Measurements from ENCODE around the gene MMD2. TPM values are rescaled to one million over a fixed set of nuclear protein-coding genes. Genes with fewer than 3 reads are reported as not detected.
A peak's percentile ranks its signal among the peaks of the same experiment; 100 is the strongest.

MMD2 gene
- total and polyA plus RNA-seq, 2 of the 8 experiments (the other 6 are each of a cell fraction or from before 2014, with no cell fraction given) = 0.14 TPM; not detected in 1

DNA sequence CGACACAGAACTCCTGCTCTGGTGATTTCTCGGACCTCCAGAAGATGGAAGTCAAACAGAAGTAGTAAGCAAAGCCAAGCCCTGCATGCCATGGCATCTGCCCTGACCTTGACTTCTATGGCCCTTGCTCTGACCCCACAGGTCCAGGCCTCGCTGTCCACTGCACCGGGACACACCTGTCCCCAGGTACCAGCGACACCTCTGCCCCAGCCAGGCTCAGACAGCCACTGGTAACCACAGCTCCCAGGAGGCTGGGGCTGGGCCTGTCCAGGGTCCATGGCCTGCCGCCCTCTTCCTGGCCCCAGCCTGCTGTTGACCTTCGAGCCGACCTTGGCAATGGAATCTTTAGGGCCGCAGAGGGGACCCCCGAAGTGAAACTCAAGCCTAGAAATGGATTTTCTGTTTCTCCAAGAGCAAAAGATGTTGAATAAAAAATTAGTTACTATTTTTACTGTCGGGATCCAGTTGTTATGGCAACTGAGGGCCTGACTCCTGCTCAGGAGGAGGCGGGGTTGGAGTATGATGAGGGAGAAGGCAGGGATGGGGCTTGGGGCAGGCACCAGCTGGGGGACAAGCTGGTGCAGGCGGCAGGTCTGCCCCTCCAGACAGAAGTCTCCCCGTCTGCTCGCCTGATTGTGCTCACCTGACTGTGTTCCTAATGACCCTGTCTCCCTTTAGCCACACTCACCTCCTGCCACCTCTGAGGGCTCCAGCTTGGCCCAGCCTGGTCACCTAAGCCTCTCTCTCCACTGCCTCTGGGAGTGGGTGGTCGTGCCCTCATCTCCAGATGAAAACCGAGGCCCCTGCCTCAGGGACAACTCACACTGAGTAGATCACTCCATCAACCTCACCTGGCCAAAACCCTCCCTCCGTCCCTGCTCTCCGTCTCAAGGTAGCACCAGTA is 4.1 kb upstream of the MMD2 start:
- no peak overlapping the region for H2BK15ac ChIP-seq (ENCODE audit: low read length)
- no peak overlapping the region for H3K4me3 ChIP-seq (ENCODE audit: extremely low read depth in 1 of 4, insufficient read depth in 2 of 4, low read depth in 3 of 4, low read length in 4 of 4)
- H4K91ac ChIP-seq (replicated peaks; ENCODE audit: insufficient read length, low read length) = no peak overlapping the region
- no peak overlapping the region for H3K14ac ChIP-seq (ENCODE audit: insufficient read length)
- no peak overlapping the region for H2BK20ac ChIP-seq (ENCODE audit: low read length)
- no peak overlapping the region for H2AK5ac ChIP-seq (ENCODE audit: low read depth, low read length)
- ChIA-PET POLR2A (ENCODE audit: partially characterized antibody) (interaction anchor here (1.9 kb wide), 1 partner anchor 11 kb away, joined by 6 read pairs; no protein-coding TSS in a partner anchor), CTCF (ENCODE audit: partially characterized antibody) (interaction anchor here (1.2 to 1.7 kb wide), 3 partner anchors 10 to 126 kb away, joined by 3 to 4 read pairs (median 3); partner anchors contain the start of gene RADIL)
- peaks cover 8% of the 10 kb centered on the region in 4 experiments for H3K27me3 ChIP-seq (replicated peaks in 1 of 4; ENCODE audit: control insufficient read depth in 3 of 4, extremely low read depth in 1 of 4, insufficient read depth in 3 of 4, low read length in 3 of 4)
- no peak overlapping the region for H3K56ac ChIP-seq (replicated peaks; ENCODE audit: insufficient read length, low read depth, low read length)
- H4K5ac ChIP-seq (ENCODE audit: insufficient read length, low read depth, low read length) = no peak overlapping the region
- no peak overlapping the region for H3K18ac ChIP-seq (ENCODE audit: extremely low read depth, low read length)
- no peak overlapping the region for H2AFZ ChIP-seq (ENCODE audit: low read length)
- H4K8ac ChIP-seq (ENCODE audit: extremely low read depth, insufficient read depth, low read length) = peak overlapping the region; percentile 51; the same call in 1 of the 2 replicates
- DNase-seq (ENCODE audit: low read depth in 1 of 2, low spot score in 2 of 2) (no peak), FAIRE-seq (no peak)
- no peak overlapping the region for H2BK12ac ChIP-seq (ENCODE audit: low read depth, low read length)
- H3K79me2 ChIP-seq (ENCODE audit: control insufficient read depth in 1 of 2, insufficient read depth in 2 of 2, low read length in 2 of 2) = no peaks in the 10 kb centered on the region
- no peak overlapping the region for H3K23ac ChIP-seq (ENCODE audit: insufficient read length)
- H4K20me1 ChIP-seq (replicated peaks in 1 of 2; ENCODE audit: control insufficient read depth in 1 of 2, insufficient read depth in 2 of 2, low read length in 2 of 2) = no peaks in the 10 kb centered on the region
- no peak overlapping the region for H3K9ac ChIP-seq (replicated peaks in 1 of 4; ENCODE audit: extremely low read depth in 1 of 4, low read depth in 3 of 4, low read length in 3 of 4)
- H2BK5ac ChIP-seq (ENCODE audit: low read depth, low read length) = no peak overlapping the region
- peaks cover 0 to 3% (median 1%) of the 10 kb centered on the region in 4 experiments; a peak in 3 of 7 replicates for H3K4me1 ChIP-seq (replicated peaks in 1 of 4; ENCODE audit: control insufficient read depth in 3 of 4, insufficient read depth in 4 of 4, low read length in 3 of 4)
- H3K27ac ChIP-seq (ENCODE audit: low read depth, low read length) = no peak overlapping the region
- no peak overlapping the region for H2BK120ac ChIP-seq (replicated peaks; ENCODE audit: low read depth, low read length)
- no peak overlapping the region for H3K4me2 ChIP-seq (ENCODE audit: insufficient read depth in 1 of 2, low read depth in 2 of 2, low read length in 2 of 2)
- no peaks in the 10 kb centered on the region for H3K79me1 ChIP-seq (ENCODE audit: low read depth, low read length)
- 83% methylated on average over 19 of the region's 19 CpGs; no CpG with 5 or more reads in 1 of the 2 experiments for WGBS, 2 experiments (ENCODE audit: extremely low coverage in 1 of 2, insufficient coverage in 1 of 2, insufficient read length in 1 of 2, insufficient replicate concordance in 2 of 2, low coverage in 1 of 2, low lambda C conversion rate in 2 of 2, missing lambda C conversion rate in 1 of 2)
- H3K9me3 ChIP-seq (ENCODE audit: insufficient read depth in 2 of 2, low read depth in 1 of 2, low read length in 1 of 2) = no peaks in the 10 kb centered on the region
- no peak overlapping the region for H3K4ac ChIP-seq (replicated peaks; ENCODE audit: insufficient read length, low read depth, low read length)
- H3K36me3 ChIP-seq (ENCODE audit: control insufficient read depth in 2 of 4, insufficient read depth in 4 of 4, low read length in 3 of 4) = no peaks in the 10 kb centered on the region
- peaks cover 5% of the 10 kb centered on the region for H3K23me2 ChIP-seq (ENCODE audit: low read depth, low read length)
- TF ChIP-seq BACH1 (IDR thresholded peaks at IDR 0.05; ENCODE audit: low read length) (no peak), RBBP5 (IDR thresholded peaks at IDR 0.05; ENCODE audit: borderline replicate concordance, low read depth, low read length) (no peak), RXRA (IDR thresholded peaks at IDR 0.05; ENCODE audit: insufficient read depth, low read depth, low read length) (no peak), GABPA (IDR thresholded peaks at IDR 0.05; ENCODE audit: borderline replicate concordance, insufficient read depth, low read length) (no peak), RFX5 (IDR thresholded peaks at IDR 0.05; ENCODE audit: borderline replicate concordance, low read depth, low read length) (no peak), TBP (IDR thresholded peaks at IDR 0.05; ENCODE audit: low read depth, low read length) (no peak), JUN (IDR thresholded peaks at IDR 0.05; ENCODE audit: low read depth, low read length) (no peak), MAFK (IDR thresholded peaks at IDR 0.05; ENCODE audit: low read depth, low read length) (no peak), SP4 (IDR thresholded peaks at IDR 0.05; ENCODE audit: low read length) (no peak)
- TF ChIP-seq, protein P1, sequence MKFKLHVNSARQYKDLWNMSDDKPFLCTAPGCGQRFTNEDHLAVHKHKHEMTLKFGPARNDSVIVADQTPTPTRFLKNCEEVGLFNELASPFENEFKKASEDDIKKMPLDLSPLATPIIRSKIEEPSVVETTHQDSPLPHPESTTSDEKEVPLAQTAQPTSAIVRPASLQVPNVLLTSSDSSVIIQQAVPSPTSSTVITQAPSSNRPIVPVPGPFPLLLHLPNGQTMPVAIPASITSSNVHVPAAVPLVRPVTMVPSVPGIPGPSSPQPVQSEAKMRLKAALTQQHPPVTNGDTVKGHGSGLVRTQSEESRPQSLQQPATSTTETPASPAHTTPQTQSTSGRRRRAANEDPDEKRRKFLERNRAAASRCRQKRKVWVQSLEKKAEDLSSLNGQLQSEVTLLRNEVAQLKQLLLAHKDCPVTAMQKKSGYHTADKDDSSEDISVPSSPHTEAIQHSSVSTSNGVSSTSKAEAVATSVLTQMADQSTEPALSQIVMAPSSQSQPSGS (IDR thresholded peaks at IDR 0.05; ENCODE audit: low read length) = no peak

All from H1 (cell line).